ENCODE data around the gene CDC42BPB. TPM values are rescaled to one million over a fixed set of nuclear protein-coding genes. Genes with fewer than 3 reads are reported as not detected.

The CDC42BPB gene
- total RNA-seq, 1 donor from 2014 or later = 187 TPM

DNA sequence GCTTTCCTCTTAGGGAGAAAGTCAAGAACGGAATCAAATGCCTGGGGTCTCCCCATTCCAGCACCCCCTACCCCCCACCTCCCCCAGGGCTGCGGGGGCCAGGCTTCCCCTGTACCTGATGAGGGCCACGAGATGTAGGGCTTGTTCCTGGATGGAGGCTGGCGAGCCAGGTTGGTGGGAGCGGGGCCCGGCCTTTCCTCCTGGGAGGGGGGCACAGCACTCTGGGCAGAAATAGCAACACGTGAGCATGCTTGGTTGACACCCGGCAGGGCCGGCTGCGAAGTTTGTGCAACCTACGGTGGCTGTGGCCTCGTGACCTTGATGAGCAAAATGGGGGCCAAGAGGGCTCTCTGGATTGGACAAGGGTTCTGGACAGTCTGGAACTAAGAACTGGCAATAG, 119.2 kb downstream of the CDC42BPB start:
- peaks cover 9% of the 10 kb centered on the region for H3K4me1 Mint-ChIP-seq (ENCODE audit: unreplicated experiment)
- H3K4me3 Mint-ChIP-seq (ENCODE audit: unreplicated experiment) = no peak overlapping the region
- no peak for DNase-seq (ENCODE audit: low spot score)
- TF ChIP-seq, protein P1, sequence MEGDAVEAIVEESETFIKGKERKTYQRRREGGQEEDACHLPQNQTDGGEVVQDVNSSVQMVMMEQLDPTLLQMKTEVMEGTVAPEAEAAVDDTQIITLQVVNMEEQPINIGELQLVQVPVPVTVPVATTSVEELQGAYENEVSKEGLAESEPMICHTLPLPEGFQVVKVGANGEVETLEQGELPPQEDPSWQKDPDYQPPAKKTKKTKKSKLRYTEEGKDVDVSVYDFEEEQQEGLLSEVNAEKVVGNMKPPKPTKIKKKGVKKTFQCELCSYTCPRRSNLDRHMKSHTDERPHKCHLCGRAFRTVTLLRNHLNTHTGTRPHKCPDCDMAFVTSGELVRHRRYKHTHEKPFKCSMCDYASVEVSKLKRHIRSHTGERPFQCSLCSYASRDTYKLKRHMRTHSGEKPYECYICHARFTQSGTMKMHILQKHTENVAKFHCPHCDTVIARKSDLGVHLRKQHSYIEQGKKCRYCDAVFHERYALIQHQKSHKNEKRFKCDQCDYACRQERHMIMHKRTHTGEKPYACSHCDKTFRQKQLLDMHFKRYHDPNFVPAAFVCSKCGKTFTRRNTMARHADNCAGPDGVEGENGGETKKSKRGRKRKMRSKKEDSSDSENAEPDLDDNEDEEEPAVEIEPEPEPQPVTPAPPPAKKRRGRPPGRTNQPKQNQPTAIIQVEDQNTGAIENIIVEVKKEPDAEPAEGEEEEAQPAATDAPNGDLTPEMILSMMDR (IDR thresholded peaks at IDR 0.05; ENCODE audit: unreplicated experiment) = no peak
- H3K27me3 Mint-ChIP-seq (ENCODE audit: unreplicated experiment) = peaks cover 6% of the 10 kb centered on the region
- H3K27ac Mint-ChIP-seq (ENCODE audit: unreplicated experiment) = no peak overlapping the region
- H3K9me3 Mint-ChIP-seq (ENCODE audit: unreplicated experiment) = no peaks in the 10 kb centered on the region
- peaks cover 47% of the 10 kb centered on the region for H3K36me3 Mint-ChIP-seq (ENCODE audit: low read depth, unreplicated experiment)

DNA sequence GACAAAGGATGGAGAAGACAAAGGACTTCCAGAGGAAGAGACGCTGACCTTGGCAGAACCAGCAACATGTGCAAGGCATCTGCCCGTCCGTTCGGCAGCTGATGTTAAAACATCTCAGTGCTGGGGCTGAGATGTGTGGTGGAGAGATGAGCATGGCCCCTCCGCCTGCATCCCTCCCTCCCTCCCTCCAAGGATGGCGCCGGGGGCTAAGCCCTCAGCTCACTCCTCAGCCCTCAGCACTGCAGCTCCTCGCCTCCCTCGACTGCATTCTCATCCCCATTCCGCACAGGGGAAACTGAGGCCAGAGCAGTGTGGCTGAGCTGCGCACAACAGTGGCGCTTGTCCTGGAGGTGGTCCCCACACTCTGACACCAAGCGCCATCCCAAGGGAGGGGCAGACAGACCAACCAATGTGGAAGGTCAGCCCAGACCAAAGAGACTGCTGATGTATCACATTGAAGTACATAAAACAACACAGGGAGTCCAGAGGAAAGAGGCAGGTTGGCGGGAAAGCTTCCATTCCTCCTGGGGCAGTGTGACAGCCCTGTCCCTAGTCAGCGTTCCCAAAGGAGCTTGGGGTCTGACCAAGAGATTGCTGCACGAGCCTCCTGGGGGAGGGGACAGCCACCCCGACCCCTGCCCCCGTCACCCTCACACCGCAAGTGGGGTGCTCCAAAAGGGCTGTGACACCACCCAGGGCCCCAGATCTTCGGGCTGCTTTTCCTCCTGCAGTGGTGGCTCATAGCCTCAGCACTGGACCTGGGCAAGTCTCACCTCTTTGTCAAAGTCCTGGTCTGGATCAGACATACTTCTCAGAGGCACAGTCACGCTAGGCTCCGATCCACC, 119.8 kb downstream of the CDC42BPB start:
- Mint-ChIP-seq H3K36me3 (ENCODE audit: low read depth, unreplicated experiment) (peaks cover 48% of the 10 kb centered on the region), H3K27ac (ENCODE audit: unreplicated experiment) (no peak overlapping the region), H3K9me3 (ENCODE audit: unreplicated experiment) (no peaks in the 10 kb centered on the region), H3K4me1 (ENCODE audit: unreplicated experiment) (peaks cover 9% of the 10 kb centered on the region), H3K27me3 (ENCODE audit: unreplicated experiment) (peaks cover 6% of the 10 kb centered on the region), H3K4me3 (ENCODE audit: unreplicated experiment) (peak overlapping the region; percentile 52)
- TF ChIP-seq, protein P1 (IDR thresholded peaks at IDR 0.05; ENCODE audit: unreplicated experiment) = no peak
- no peak for DNase-seq (ENCODE audit: low spot score)

DNA sequence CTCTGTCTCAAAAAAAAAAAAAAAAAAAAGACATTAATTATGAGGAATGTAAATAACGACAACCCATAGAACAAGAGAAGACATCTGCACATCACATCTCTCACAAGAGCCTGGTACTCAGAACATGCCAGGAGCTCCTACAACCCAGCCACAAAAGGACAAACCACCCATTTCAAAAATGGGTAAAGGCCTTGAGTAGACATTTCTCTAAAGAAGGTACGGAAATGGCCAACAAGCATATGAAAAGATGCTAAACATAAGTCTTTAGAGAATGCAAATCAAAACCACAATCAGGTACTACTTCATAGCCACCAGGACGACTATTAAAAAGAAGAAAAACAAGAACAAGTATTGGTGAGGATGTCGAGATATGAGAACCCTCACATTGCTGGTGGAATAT, 121.6 kb downstream of the CDC42BPB start:
- DNase-seq (ENCODE audit: low spot score) = no peak
- no peak overlapping the region for H3K4me3 Mint-ChIP-seq (ENCODE audit: unreplicated experiment)
- no peaks in the 10 kb centered on the region for H3K9me3 Mint-ChIP-seq (ENCODE audit: unreplicated experiment)
- H3K36me3 Mint-ChIP-seq (ENCODE audit: low read depth, unreplicated experiment) = peaks cover 40% of the 10 kb centered on the region
- H3K27me3 Mint-ChIP-seq (ENCODE audit: unreplicated experiment) = peaks cover 14% of the 10 kb centered on the region
- peaks cover 9% of the 10 kb centered on the region for H3K4me1 Mint-ChIP-seq (ENCODE audit: unreplicated experiment)
- no peak overlapping the region for H3K27ac Mint-ChIP-seq (ENCODE audit: unreplicated experiment)
- TF ChIP-seq, protein P1 (IDR thresholded peaks at IDR 0.05; ENCODE audit: unreplicated experiment) = no peak

DNA sequence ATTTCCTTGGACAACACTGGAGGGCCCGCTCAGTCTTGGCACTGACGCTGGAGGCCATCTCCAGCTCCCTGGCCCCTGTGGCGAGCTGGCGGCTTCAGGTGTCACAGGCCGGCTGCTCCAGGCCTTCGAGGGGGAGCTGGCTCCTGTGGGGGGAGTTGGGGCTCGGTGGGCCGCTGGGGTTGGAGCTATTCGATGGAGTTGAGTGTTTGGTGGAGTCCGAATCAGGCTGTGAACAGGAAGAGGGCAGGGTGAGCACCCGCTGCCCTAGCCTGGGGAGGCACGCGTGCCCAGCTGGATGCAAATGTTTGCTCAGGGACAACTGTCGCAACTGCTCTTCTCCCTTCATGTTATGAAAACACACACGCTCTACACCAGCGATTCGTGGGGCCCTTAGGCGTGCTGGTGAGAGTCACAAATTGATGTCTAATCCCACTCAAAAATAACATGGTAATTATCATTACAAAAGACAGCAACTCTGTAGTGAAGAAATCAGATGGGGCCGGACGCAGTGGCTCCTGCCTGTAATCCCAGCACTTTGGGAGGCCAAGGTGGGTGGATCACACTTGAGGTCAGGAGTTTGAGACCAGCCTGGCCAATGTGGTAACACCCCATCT, 123.6 kb downstream of the CDC42BPB start:
- H3K27ac Mint-ChIP-seq (ENCODE audit: unreplicated experiment) = peak overlapping the region; percentile 30
- peaks cover 14% of the 10 kb centered on the region for H3K27me3 Mint-ChIP-seq (ENCODE audit: unreplicated experiment)
- peaks cover 27% of the 10 kb centered on the region for H3K36me3 Mint-ChIP-seq (ENCODE audit: low read depth, unreplicated experiment)
- no peak for DNase-seq (ENCODE audit: low spot score)
- TF ChIP-seq, protein P1 (IDR thresholded peaks at IDR 0.05; ENCODE audit: unreplicated experiment) = no peak
- no peaks in the 10 kb centered on the region for H3K9me3 Mint-ChIP-seq (ENCODE audit: unreplicated experiment)
- peaks cover 9% of the 10 kb centered on the region for H3K4me1 Mint-ChIP-seq (ENCODE audit: unreplicated experiment)
- no peak overlapping the region for H3K4me3 Mint-ChIP-seq (ENCODE audit: unreplicated experiment)
